WTC11 (cell line): Measurements from ENCODE around the gene EYA2. TPM values are rescaled to one million over a fixed set of nuclear protein-coding genes. Genes with fewer than 3 reads are reported as not detected.

ENCODE experiments used
- ATAC-seq: fragments of 200-7000 bp; cut with Tn5 transposase; 2 replicates; pipeline ENCODE4 v1.10.0; 2021; ENCODE audit warnings: mild to moderate bottlenecking, moderate library complexity
- CTCF ChIA-PET: fragments of 300-600 bp; sonication (Branson Sonifier 250); formaldehyde crosslinking; loops from one replicate; lab custom pipeline; 2021; ENCODE audit warnings: antibody characterized with exemption; lab: Charles Lee
- POLR2A ChIA-PET: fragments of 350-600 bp; sonication (Branson Sonifier 250); formaldehyde crosslinking; loops from one replicate; lab custom pipeline; 2021; ENCODE audit warnings: antibody characterized with exemption; lab: Charles Lee
- DNase-seq: peaks from one replicate; pipeline ENCODE4 v3.0.0; 2021; ENCODE audit warnings: low spot score
- H3K27ac Mint-ChIP-seq: 2 replicates; pipeline ENCODE4 v1.8.0; 2021; ENCODE audit warnings: mixed read lengths
- H3K27me3 Mint-ChIP-seq: 2 replicates; pipeline ENCODE4 v1.8.0; 2021; ENCODE audit warnings: low read depth, mild to moderate bottlenecking, moderate library complexity, mixed read lengths
- H3K36me3 Mint-ChIP-seq: 2 replicates; pipeline ENCODE4 v1.8.0; 2021; ENCODE audit warnings: mixed read lengths
- H3K4me1 Mint-ChIP-seq: 2 replicates; pipeline ENCODE4 v1.8.0; 2022; ENCODE audit warnings: mixed read lengths
- H3K4me3 Mint-ChIP-seq: 2 replicates; pipeline ENCODE4 v1.8.0; 2021; ENCODE audit warnings: mild to moderate bottlenecking, moderate library complexity, mixed read lengths
- H3K9me3 Mint-ChIP-seq: 2 replicates; pipeline ENCODE4 v1.8.0; 2021; ENCODE audit warnings: mixed read lengths
- AR ChIP-seq: fragments of 250-450 bp; sonication (Bioruptor Pico); IDR thresholded peaks from 2 replicates; pipeline ENCODE4 v1.9.0; 2021; ENCODE audit warnings: mild to moderate bottlenecking
- CDX4 ChIP-seq: fragments of 250-450 bp; sonication (Bioruptor Pico); IDR thresholded peaks from 2 replicates; pipeline ENCODE4 v1.9.0; 2021; ENCODE audit warnings: moderate library complexity, mild to moderate bottlenecking, inconsistent platforms, borderline replicate concordance
- CTCF ChIP-seq: fragments of 200-600 bp; IDR thresholded peaks from 2 replicates; pipeline ENCODE4 v1.8.0; 2022; ENCODE audit warnings: antibody characterized with exemption
- E2F4 ChIP-seq: sonication (generic); formaldehyde crosslinking; IDR thresholded peaks from 2 replicates; pipeline ENCODE4 v1.8.1; 2022; ENCODE audit warnings: low read depth, mild to moderate bottlenecking, moderate library complexity, missing genetic modification reagents, borderline replicate concordance
- EMX1 ChIP-seq: fragments of 250-450 bp; sonication (Bioruptor Pico); IDR thresholded peaks from 2 replicates; pipeline ENCODE4 v1.8.0; 2021; ENCODE audit warnings: mild to moderate bottlenecking
- ERG ChIP-seq: fragments of 250-450 bp; sonication (Bioruptor Pico); IDR thresholded peaks from 2 replicates; pipeline ENCODE4 v1.8.0; 2021; ENCODE audit warnings: mild to moderate bottlenecking
- FOXP4 ChIP-seq: sonication (generic); formaldehyde crosslinking; IDR thresholded peaks from 2 replicates; pipeline ENCODE4 v1.8.0; 2022; ENCODE audit warnings: mild to moderate bottlenecking, missing genetic modification reagents
- IRF1 ChIP-seq: sonication (generic); formaldehyde crosslinking; IDR thresholded peaks from 2 replicates; pipeline ENCODE4 v1.8.0; 2023; ENCODE audit warnings: missing genetic modification reagents
- IRF2 ChIP-seq: sonication (generic); formaldehyde crosslinking; IDR thresholded peaks from 2 replicates; pipeline ENCODE4 v1.8.0; 2022; ENCODE audit warnings: low read depth, missing genetic modification reagents, borderline replicate concordance
- JAZF1 ChIP-seq: fragments of 250-450 bp; sonication (Bioruptor Pico); IDR thresholded peaks from 2 replicates; pipeline ENCODE4 v1.9.0; 2021; ENCODE audit warnings: moderate library complexity, mild to moderate bottlenecking, inconsistent platforms
- MAX ChIP-seq: sonication (generic); formaldehyde crosslinking; IDR thresholded peaks from 2 replicates; pipeline ENCODE4 v1.8.0; 2022; ENCODE audit warnings: mild to moderate bottlenecking, missing genetic modification reagents
- NFATC4 ChIP-seq: fragments of 250-450 bp; sonication (Bioruptor Pico); IDR thresholded peaks from 2 replicates; pipeline ENCODE4 v1.9.0; 2021; ENCODE audit warnings: mild to moderate bottlenecking
- NFE2L1 ChIP-seq: sonication (generic); formaldehyde crosslinking; IDR thresholded peaks from 2 replicates; pipeline ENCODE4 v1.8.1; 2023; ENCODE audit warnings: missing genetic modification reagents
- NR2C2 ChIP-seq: sonication (generic); formaldehyde crosslinking; IDR thresholded peaks from 2 replicates; pipeline ENCODE4 v1.8.0; 2022; ENCODE audit warnings: mild to moderate bottlenecking, missing genetic modification reagents
- NR3C1 ChIP-seq: sonication (generic); formaldehyde crosslinking; conservative IDR thresholded peaks from 2 replicates; pipeline ENCODE4 v1.8.1; 2023; ENCODE audit warnings: low read depth, mild to moderate bottlenecking, missing genetic modification reagents
- OVOL2 ChIP-seq: fragments of 250-450 bp; sonication (Bioruptor Pico); IDR thresholded peaks from 2 replicates; pipeline ENCODE4 v1.9.0; 2021; ENCODE audit warnings: mild to moderate bottlenecking, borderline replicate concordance
- SMAD3 ChIP-seq: sonication (generic); formaldehyde crosslinking; IDR thresholded peaks from 2 replicates; pipeline ENCODE4 v1.8.0; 2022; ENCODE audit warnings: missing genetic modification reagents, mild to moderate bottlenecking, borderline replicate concordance
- SMAD4 ChIP-seq: sonication (generic); formaldehyde crosslinking; IDR thresholded peaks from 2 replicates; pipeline ENCODE4 v1.8.0; 2022; ENCODE audit warnings: mild to moderate bottlenecking, missing genetic modification reagents
- TCF7 ChIP-seq: sonication (generic); formaldehyde crosslinking; IDR thresholded peaks from 2 replicates; pipeline ENCODE4 v1.8.0; 2022; ENCODE audit warnings: mild to moderate bottlenecking, low read depth, missing genetic modification reagents, moderate library complexity
- TEAD1 ChIP-seq: sonication (generic); formaldehyde crosslinking; IDR thresholded peaks from 2 replicates; pipeline ENCODE4 v1.8.0; 2022; ENCODE audit warnings: mild to moderate bottlenecking, missing genetic modification reagents
- ZBTB21 ChIP-seq: sonication (generic); formaldehyde crosslinking; IDR thresholded peaks from 2 replicates; pipeline ENCODE4 v1.8.1; 2023; ENCODE audit warnings: mild to moderate bottlenecking, missing genetic modification reagents, borderline replicate concordance
- ZMAT4 ChIP-seq: fragments of 250-450 bp; sonication (Bioruptor Pico); IDR thresholded peaks from 2 replicates; pipeline ENCODE4 v1.9.0; 2021; ENCODE audit warnings: mild to moderate bottlenecking
- ZNF121 ChIP-seq: sonication (generic); formaldehyde crosslinking; IDR thresholded peaks from 2 replicates; pipeline ENCODE4 v1.8.0; 2023; ENCODE audit warnings: missing genetic modification reagents
- ZNF232 ChIP-seq: sonication (generic); formaldehyde crosslinking; IDR thresholded peaks from 2 replicates; pipeline ENCODE4 v1.8.0; 2022; ENCODE audit warnings: mild to moderate bottlenecking, missing genetic modification reagents
- ZNF423 ChIP-seq: fragments of 250-450 bp; sonication (Bioruptor Pico); IDR thresholded peaks from 2 replicates; pipeline ENCODE4 v2.1.2; 2022; ENCODE audit warnings: mild to moderate bottlenecking, moderate library complexity
- total RNA-seq: library from RNA; stranded (reverse); gene quantifications from 3 replicates; pipeline ENCODE4 v1.2.3, GENCODE V29; 2021

The EYA2 gene
- total RNA-seq, 1 experiment from 2014 or later: 1.5 TPM

GRCh38 chr20:47031004-47031403 lies 136.4 kb downstream of the EYA2 start:
- no peak overlapping the region for H3K27ac Mint-ChIP-seq
- H3K36me3 Mint-ChIP-seq: no peaks in the 10 kb centered on the region
- CTCF ChIA-PET: no interaction called here
- H3K9me3 Mint-ChIP-seq: peaks cover 12% of the 10 kb centered on the region
- no peaks in the 10 kb centered on the region for H3K27me3 Mint-ChIP-seq
- no peak overlapping the region for H3K4me3 Mint-ChIP-seq
- TF ChIP-seq ZNF232 (CRISPR knock-in tag): no peak
- TF ChIP-seq SMAD4 (CRISPR knock-in tag): no peak
- TF ChIP-seq ZNF423: no peak
- TF ChIP-seq E2F4 (CRISPR knock-in tag): no peak
- TF ChIP-seq NFATC4 (CRISPR knock-in tag): no peak
- TF ChIP-seq ERG (CRISPR knock-in tag): no peak
- TF ChIP-seq CDX4 (CRISPR knock-in tag): no peak
- TF ChIP-seq JAZF1: no peak
- TF ChIP-seq EMX1 (CRISPR knock-in tag): no peak
- no peak for TF ChIP-seq TEAD1 (CRISPR knock-in tag)
- TF ChIP-seq OVOL2 (CRISPR knock-in tag): no peak
- TF ChIP-seq, all 79 proteins: peak for 0
- no peak for DNase-seq
- no peaks in the 10 kb centered on the region for H3K4me1 Mint-ChIP-seq
- POLR2A ChIA-PET: no interaction called here
- no peak for ATAC-seq

- POLR2A ChIA-PET: no interaction called here
- Mint-ChIP-seq H3K4me1 (no peaks in the 10 kb centered on the region), H3K36me3 (no peaks in the 10 kb centered on the region), H3K27me3 (no peaks in the 10 kb centered on the region), H3K4me3 (no peak overlapping the region), H3K9me3 (peaks cover 12% of the 10 kb centered on the region), H3K27ac (no peak overlapping the region)
- CTCF ChIA-PET: no interaction called here
- ATAC-seq (no peak; the same call in 1 of the 2 replicates), DNase-seq (no peak)
- TF ChIP-seq ZNF121 (CRISPR knock-in tag): no peak
- TF ChIP-seq ZNF423: no peak
- no peak for TF ChIP-seq MAX
- TF ChIP-seq NR2C2 (CRISPR knock-in tag): no peak
- TF ChIP-seq SMAD3 (CRISPR knock-in tag): no peak
- TF ChIP-seq CTCF: no peak
- TF ChIP-seq AR (CRISPR knock-in tag): no peak
- TF ChIP-seq NR3C1 (CRISPR knock-in tag): no peak
- no peak for TF ChIP-seq IRF1 (CRISPR knock-in tag)
- no peak for TF ChIP-seq TCF7 (CRISPR knock-in tag)
- TF ChIP-seq NFE2L1: no peak
- no peak for TF ChIP-seq IRF2 (CRISPR knock-in tag)
- no peak for TF ChIP-seq ZBTB21
- no peak for TF ChIP-seq FOXP4
- TF ChIP-seq ZMAT4 (CRISPR knock-in tag): no peak
These were observed 137.2 kb downstream of the EYA2 start for GRCh38 chr20:47031821-47032220.
